Calu3 (cell line): ENCODE data around the gene SEMA6B. TPM values are rescaled to one million over a fixed set of nuclear protein-coding genes. Genes with fewer than 3 reads are reported as not detected.
"Not testable (repeated sequence)": the region's sequence is repeated elsewhere in the genome, so short reads cannot be mapped to it uniquely, and the experiment has no call there.

Source experiments
- BruUV-seq: library from RNA; stranded (reverse); fragments of 400-500 nt; replicated peaks from 2 replicates; lab custom pipeline; 2021; lab: Mats Ljungman, UMichigan
- CTCF ChIA-PET: fragments of 300-600 bp; sonication (Branson Sonifier 250); formaldehyde crosslinking; loops from one replicate; lab custom pipeline; 2022; ENCODE audit warnings: antibody characterized with exemption; lab: Charles Lee
- DNase-seq: peaks from one replicate; pipeline ENCODE4 v3.0.0; 2022
- H3K27ac Mint-ChIP-seq: one replicate; pipeline ENCODE4 v1.8.0; 2022; ENCODE audit warnings: mixed read lengths; ENCODE audit not compliant: unreplicated experiment
- H3K27me3 Mint-ChIP-seq: one replicate; pipeline ENCODE4 v1.8.0; 2022; ENCODE audit warnings: mixed read lengths; ENCODE audit not compliant: unreplicated experiment
- H3K36me3 Mint-ChIP-seq: one replicate; pipeline ENCODE4 v1.8.0; 2022; ENCODE audit warnings: mild to moderate bottlenecking, moderate library complexity, mixed read lengths; ENCODE audit not compliant: insufficient read depth, unreplicated experiment
- H3K4me1 Mint-ChIP-seq: one replicate; pipeline ENCODE4 v1.8.0; 2022; ENCODE audit warnings: mild to moderate bottlenecking, low read depth, mixed read lengths; ENCODE audit not compliant: unreplicated experiment
- H3K4me3 Mint-ChIP-seq: one replicate; pipeline ENCODE4 v1.8.0; 2022; ENCODE audit warnings: mild to moderate bottlenecking, low read depth, moderate library complexity, mixed read lengths; ENCODE audit not compliant: unreplicated experiment
- H3K9me3 Mint-ChIP-seq: one replicate; pipeline ENCODE4 v1.8.0; 2022; ENCODE audit warnings: low read depth, mixed read lengths; ENCODE audit not compliant: unreplicated experiment
- intact Hi-C: fragments of 100-400 bp; cut with micrococcal nuclease; formaldehyde crosslinking; loops from one replicate; pipeline ENCODE4 v1.10.0; 2022; ENCODE audit not compliant: unreplicated experiment
- total RNA-seq: library from RNA; stranded (reverse); gene quantifications from 2 replicates; pipeline ENCODE4 v1.2.3, GENCODE V29; 2022
- TF ChIP-seq, protein P1 (sequence below): fragments of 200-600 bp; IDR thresholded peaks from one replicate; pipeline ENCODE4 v1.8.0; 2022; ENCODE audit warnings: antibody characterized with exemption; ENCODE audit not compliant: unreplicated experiment

The SEMA6B gene
- total RNA-seq, 1 experiment from 2014 or later = 0.21 TPM

DNA sequence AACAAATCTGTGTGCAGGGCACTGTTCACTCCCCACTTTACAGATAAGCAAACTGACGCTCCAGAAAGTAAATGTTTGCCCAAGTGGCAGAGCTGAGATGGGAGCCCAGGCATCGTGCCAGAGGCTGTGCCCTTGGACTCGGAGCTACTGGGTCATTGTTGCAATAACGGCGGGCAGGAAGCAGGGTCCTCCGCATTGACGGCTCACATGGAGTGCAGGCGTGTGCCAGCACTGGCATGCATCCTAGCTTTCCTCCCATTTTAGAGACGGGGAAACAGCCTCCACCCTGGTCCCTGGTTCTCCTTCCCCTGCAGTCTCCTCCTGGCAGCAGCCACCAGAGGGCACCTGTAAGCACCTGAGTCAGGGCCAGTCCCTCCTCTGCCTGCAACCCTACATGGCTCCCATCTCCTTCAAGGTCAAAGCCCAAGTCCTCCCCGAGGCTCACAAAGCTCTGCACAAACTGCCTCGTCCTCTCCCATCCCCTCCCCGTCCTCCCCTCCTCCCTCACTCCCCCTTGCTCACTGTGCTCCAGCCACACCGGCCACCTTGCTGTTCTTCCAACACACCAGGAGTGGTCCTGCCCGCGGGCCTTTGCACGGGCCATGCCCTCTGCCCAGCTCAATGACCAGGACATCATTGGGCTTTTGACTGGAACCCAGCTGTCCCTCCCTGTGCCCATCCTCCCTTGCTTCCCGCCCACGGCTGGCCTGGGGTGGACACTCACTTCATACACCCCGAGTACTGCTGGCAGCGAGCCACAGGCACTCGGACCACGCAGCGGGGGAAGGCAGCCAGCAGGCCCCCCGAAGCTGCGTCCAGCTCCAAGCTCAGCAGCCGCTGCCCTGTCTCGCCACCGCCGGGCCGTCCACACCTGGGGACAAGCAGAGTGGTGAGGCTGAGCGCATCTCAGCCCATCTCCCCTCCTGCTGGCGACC, 11.9 kb downstream of the SEMA6B start:
- H3K27ac Mint-ChIP-seq = no peak overlapping the region
- BruUV-seq = no TSS peak
- CTCF ChIA-PET = interaction anchor here (1.2 kb wide), 1 partner anchor 13 kb away, joined by 3 read pairs; the partner anchor contains the start of gene PLIN5
- no peaks in the 10 kb centered on the region for H3K9me3 Mint-ChIP-seq
- no peak overlapping the region for H3K4me3 Mint-ChIP-seq
- no peaks in the 10 kb centered on the region for H3K4me1 Mint-ChIP-seq
- no peaks in the 10 kb centered on the region for H3K36me3 Mint-ChIP-seq
- TF ChIP-seq, protein P1, sequence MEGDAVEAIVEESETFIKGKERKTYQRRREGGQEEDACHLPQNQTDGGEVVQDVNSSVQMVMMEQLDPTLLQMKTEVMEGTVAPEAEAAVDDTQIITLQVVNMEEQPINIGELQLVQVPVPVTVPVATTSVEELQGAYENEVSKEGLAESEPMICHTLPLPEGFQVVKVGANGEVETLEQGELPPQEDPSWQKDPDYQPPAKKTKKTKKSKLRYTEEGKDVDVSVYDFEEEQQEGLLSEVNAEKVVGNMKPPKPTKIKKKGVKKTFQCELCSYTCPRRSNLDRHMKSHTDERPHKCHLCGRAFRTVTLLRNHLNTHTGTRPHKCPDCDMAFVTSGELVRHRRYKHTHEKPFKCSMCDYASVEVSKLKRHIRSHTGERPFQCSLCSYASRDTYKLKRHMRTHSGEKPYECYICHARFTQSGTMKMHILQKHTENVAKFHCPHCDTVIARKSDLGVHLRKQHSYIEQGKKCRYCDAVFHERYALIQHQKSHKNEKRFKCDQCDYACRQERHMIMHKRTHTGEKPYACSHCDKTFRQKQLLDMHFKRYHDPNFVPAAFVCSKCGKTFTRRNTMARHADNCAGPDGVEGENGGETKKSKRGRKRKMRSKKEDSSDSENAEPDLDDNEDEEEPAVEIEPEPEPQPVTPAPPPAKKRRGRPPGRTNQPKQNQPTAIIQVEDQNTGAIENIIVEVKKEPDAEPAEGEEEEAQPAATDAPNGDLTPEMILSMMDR = peak; percentile 21
- peaks cover 28% of the 10 kb centered on the region for H3K27me3 Mint-ChIP-seq
- intact Hi-C loops = no loop called here
- peak; percentile 51 for DNase-seq

DNA sequence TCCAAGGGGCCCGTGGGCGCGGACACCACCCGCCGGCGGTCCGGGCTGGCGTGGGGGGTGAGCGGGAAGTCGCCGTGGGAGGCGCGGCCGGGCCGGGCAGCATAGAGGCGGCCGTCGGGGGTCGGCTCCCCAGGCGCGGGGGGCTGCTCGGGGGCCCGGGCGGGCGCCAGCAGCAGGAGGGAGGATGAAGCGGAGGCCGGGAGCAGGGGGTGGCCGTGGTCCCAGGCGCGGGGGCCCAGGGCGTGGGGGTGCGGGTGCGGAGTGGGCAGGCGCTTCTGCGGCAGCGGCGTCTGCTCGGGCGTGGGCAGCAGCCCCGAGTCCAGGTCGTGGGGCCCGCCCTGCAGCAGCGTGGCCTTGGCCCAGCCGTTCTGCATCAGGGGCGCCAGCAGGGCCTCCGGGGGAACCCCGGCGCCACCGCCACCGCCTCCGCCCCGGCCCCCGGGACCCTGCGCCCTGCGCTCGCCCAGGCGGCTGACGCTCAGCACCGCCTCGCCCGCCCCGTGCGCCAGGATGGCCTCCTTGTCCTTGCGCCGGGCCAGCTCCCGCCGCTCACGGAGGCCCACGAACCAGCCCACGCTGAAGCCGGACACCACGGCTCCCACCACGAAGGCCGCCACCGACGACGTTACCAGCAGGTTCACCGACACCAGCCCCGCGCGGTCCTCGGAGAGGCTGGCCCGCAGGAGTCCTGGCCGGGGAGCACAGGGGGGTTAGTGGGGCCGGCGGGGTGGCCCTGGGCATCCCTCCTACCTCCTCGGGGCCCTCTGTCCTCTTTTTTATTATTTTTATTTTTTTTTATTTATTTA, 15.4 kb downstream of the SEMA6B start:
- Mint-ChIP-seq H3K4me3 (no peak overlapping the region), H3K4me1 (peaks cover 9% of the 10 kb centered on the region), H3K9me3 (no peaks in the 10 kb centered on the region), H3K27me3 (peaks cover 8% of the 10 kb centered on the region), H3K27ac (no peak overlapping the region), H3K36me3 (peaks cover 11% of the 10 kb centered on the region)
- TF ChIP-seq, protein P1 = no peak
- CTCF ChIA-PET = no interaction called here
- no peak for DNase-seq
- intact Hi-C loops = no loop called here
- no TSS peak for BruUV-seq

DNA sequence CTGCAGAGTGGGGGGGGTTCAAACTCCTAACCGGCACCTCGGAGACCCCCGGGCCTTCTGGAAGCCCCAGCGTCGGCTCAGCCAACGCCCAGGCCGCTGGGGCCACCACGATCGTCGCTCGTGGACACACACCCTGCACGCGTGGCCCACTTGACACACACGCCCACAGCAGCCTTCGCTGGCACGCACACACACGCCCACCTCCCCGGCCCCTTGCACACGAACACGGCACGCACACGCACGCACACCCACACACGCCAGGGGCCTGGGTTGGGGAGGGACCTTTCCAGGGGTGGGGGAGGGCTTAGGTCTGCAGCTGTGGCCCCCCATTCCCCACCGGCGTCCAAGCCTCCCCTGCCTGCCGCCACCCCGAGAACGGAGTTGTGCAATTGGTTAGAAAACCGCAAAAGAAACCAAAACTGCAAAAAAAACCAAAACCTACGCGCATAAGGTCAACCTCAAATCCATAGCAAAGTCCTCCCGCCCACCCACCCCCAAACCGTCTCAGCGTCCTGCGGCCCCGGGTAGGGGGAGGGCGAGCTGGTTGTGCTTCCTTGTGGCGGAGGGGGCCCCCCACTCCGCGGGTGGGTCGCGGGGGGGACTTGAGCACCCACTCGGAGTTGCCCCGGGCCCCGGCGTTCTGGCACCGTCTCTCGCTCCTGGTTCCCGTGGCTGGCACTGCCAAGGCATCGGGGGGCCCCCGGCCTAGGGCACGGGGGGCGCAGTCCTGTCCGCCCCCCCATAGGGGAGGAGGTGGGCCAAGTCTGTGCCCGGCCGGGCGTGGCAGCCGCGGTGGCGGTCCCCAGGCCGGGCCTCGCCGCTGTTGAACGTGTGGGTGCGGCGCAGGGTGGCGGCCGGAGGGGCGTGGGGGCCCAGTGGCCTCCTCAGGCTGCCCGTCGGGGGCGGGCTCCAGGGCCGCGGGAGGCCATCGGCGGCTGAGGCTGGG, 16.3 kb downstream of the SEMA6B start:
- H3K27me3 Mint-ChIP-seq = no peaks in the 10 kb centered on the region

DNA sequence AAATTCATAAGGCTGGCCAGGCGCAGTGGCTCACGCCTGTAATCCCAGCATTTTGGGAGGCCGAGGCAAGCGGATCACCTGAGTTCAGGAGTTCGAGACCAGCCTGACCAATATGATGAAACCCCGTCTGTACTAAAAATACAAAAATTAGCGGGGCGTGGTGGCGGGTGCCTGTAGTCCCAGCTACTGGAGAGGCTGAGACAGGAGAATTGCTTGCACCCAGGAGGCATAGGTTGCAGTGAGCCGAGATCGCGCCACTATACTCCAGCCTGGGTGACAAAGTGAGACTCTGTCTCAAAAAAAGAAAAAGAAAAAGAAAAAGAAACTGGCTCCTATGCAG, 17.7 kb downstream of the SEMA6B start:
- DNase-seq, BruUV-seq, intact Hi-C loops, H3K27me3 Mint-ChIP-seq, H3K4me3 Mint-ChIP-seq, H3K27ac Mint-ChIP-seq, H3K9me3 Mint-ChIP-seq: not testable (repeated sequence)
- peaks cover 16% of the 10 kb centered on the region for H3K4me1 Mint-ChIP-seq
- peaks cover 11% of the 10 kb centered on the region for H3K36me3 Mint-ChIP-seq
- CTCF ChIA-PET = interaction anchor here (1.0 kb wide), 1 partner anchor 15 kb away, joined by 5 read pairs; no protein-coding TSS in a partner anchor

More for the DNA sequence above, 16.3 kb downstream of the SEMA6B start:
- Mint-ChIP-seq H3K4me1 (peaks cover 16% of the 10 kb centered on the region), H3K9me3 (no peaks in the 10 kb centered on the region), H3K36me3 (peaks cover 11% of the 10 kb centered on the region), H3K27ac (no peak overlapping the region), H3K4me3 (no peak overlapping the region)
- CTCF ChIA-PET = no interaction called here
- intact Hi-C loops = no loop called here
- no peak for DNase-seq
- no TSS peak for BruUV-seq
- TF ChIP-seq, protein P1 = no peak
